Measurements from ENCODE around the gene GABBR2. TPM values are rescaled to one million over a fixed set of nuclear protein-coding genes. Genes with fewer than 3 reads are reported as not detected.
"Not testable (repeated sequence)": the region's sequence is repeated elsewhere in the genome, so short reads cannot be mapped to it uniquely, and the experiment has no call there.

Gene GABBR2
- total and polyA plus RNA-seq, 12 donors = under 0.01 to 1.3 (median 0.45) TPM

GRCh38 chr9:98471185-98471584, 237.6 kb downstream of the GABBR2 start:
- no peak overlapping the region for H3K4me3 ChIP-seq
- TF ChIP-seq CTCF (IDR thresholded peaks at IDR 0.05) = no peak
- no peak overlapping the region for H3K27ac ChIP-seq
- peaks cover 0 to 6% (median 0%) of the 10 kb centered on the region in 7 donors for H3K27me3 ChIP-seq
- 69 to 72% methylated on average over 3 of the region's 3 CpGs for WGBS, 2 donors
- no peaks in the 10 kb centered on the region for H3K36me3 ChIP-seq
- no peaks in the 10 kb centered on the region for H3K9me3 ChIP-seq
- intact Hi-C loops (cut with DNase I) = loop anchor here in 1 of 10 donors (10.0 kb wide), 1 partner anchor 304 kb away; no protein-coding TSS in a partner anchor
- DNase-seq (no peak), ATAC-seq (no peak)
- H3K4me1 ChIP-seq = no peaks in the 10 kb centered on the region

GRCh38 chr9:98468567-98469239, 240.0 kb downstream of the GABBR2 start:
- Histone ChIP-seq H3K4me1 (no peaks in the 10 kb centered on the region), H3K36me3 (no peaks in the 10 kb centered on the region), H3K27ac (no peak overlapping the region), H3K4me3 (no peak overlapping the region), H3K27me3 (peaks cover 0 to 6% (median 0%) of the 10 kb centered on the region in 7 donors), H3K9me3 (no peaks in the 10 kb centered on the region)
- 88 to 90% methylated on average over 5 of the region's 5 CpGs for WGBS, 2 donors
- TF ChIP-seq CTCF (IDR thresholded peaks at IDR 0.05) = no peak
- DNase-seq = no peak
- ATAC-seq = no peak
- intact Hi-C loops (cut with DNase I) = no loop called here

GRCh38 chr9:98465799-98466198, 242.9 kb downstream of the GABBR2 start:
- peaks cover 0 to 27% (median 17%) of the 10 kb centered on the region in 11 donors for H3K9me3 ChIP-seq
- no peaks in the 10 kb centered on the region for H3K4me1 ChIP-seq
- no peak for TF ChIP-seq CTCF (IDR thresholded peaks at IDR 0.05)
- DNase-seq (no peak), ATAC-seq (no peak)
- H3K27ac ChIP-seq = no peak overlapping the region
- H3K4me3 ChIP-seq = no peak overlapping the region
- no peaks in the 10 kb centered on the region for H3K36me3 ChIP-seq
- whole genome bisulfite sequencing, 2 donors = 57 to 67% methylated on average over 5 of the region's 5 CpGs
- no peaks in the 10 kb centered on the region for H3K27me3 ChIP-seq
- intact Hi-C loops (cut with DNase I) = no loop called here

GRCh38 chr9:98464156-98464690, 244.5 kb downstream of the GABBR2 start:
- DNase-seq; intact Hi-C loops (cut with DNase I); H3K36me3 ChIP-seq; H3K27ac ChIP-seq; ATAC-seq; H3K27me3 ChIP-seq; H3K4me1 ChIP-seq; H3K4me3 ChIP-seq: not testable (repeated sequence)
- WGBS, 2 donors = 96% methylated on average over 28 to 30 of the region's 30 CpGs
- peaks cover 0 to 41% (median 22%) of the 10 kb centered on the region in 11 donors for H3K9me3 ChIP-seq

GRCh38 chr9:98462310-98462709, 246.4 kb downstream of the GABBR2 start:
- TF ChIP-seq CTCF (IDR thresholded peaks at IDR 0.05) = no peak
- Histone ChIP-seq H3K27me3 (peaks cover 0 to 11% (median 0%) of the 10 kb centered on the region in 7 donors), H3K4me1 (no peaks in the 10 kb centered on the region), H3K4me3 (no peak overlapping the region), H3K27ac (no peak overlapping the region), H3K9me3 (peaks cover 0 to 45% (median 22%) of the 10 kb centered on the region in 11 donors), H3K36me3 (no peaks in the 10 kb centered on the region)
- no peak for ATAC-seq
- 93 to 94% methylated on average over 2 of the region's 2 CpGs for WGBS, 2 donors
- intact Hi-C loops (cut with DNase I) = no loop called here
- no peak for DNase-seq
